Vagina (tissue), 2 donors: ENCODE data around the gene FAM200B.

Experiments used
- POLR2A ChIP-seq, 2 donors: fragments of 450-650 bp; IDR thresholded peaks; one replicate each; pipeline ENCODE4 v1.6.1; 2017; ENCODE audit warnings: antibody characterized with exemption in 2 of 2, mild to moderate bottlenecking in 2 of 2, moderate library complexity in 2 of 2
- POLR2AphosphoS5 ChIP-seq, 2 donors: sonication (generic); formaldehyde crosslinking; IDR thresholded peaks; one replicate each; pipeline ENCODE4 v1.9.0; 2017; ENCODE audit warnings: antibody characterized with exemption in 2 of 2, mild to moderate bottlenecking in 2 of 2, low read depth in 1 of 2; ENCODE audit not compliant: insufficient read depth in 1 of 2
- TF ChIP-seq, protein P1 (sequence below), 3 experiments: fragments of 450-650 bp in 2 of 3; fragments of 200-600 bp in 1 of 3; sonication (generic) in 1 of 3; IDR thresholded peaks; one replicate each; pipeline ENCODE4 v1.5.1; 2017 to 2019; ENCODE audit warnings: antibody characterized with exemption in 3 of 3, mild to moderate bottlenecking in 2 of 3, moderate library complexity in 2 of 3

GRCh38 chr4:15676899-15677298, 4.7 kb upstream of the FAM200B start:
- TF ChIP-seq POLR2A (IDR thresholded peaks at IDR 0.05) (no peak), POLR2AphosphoS5 (IDR thresholded peaks at IDR 0.05; ENCODE audit: insufficient read depth in 1 of 2, low read depth in 1 of 2) (no peak)
- TF ChIP-seq, protein P1, sequence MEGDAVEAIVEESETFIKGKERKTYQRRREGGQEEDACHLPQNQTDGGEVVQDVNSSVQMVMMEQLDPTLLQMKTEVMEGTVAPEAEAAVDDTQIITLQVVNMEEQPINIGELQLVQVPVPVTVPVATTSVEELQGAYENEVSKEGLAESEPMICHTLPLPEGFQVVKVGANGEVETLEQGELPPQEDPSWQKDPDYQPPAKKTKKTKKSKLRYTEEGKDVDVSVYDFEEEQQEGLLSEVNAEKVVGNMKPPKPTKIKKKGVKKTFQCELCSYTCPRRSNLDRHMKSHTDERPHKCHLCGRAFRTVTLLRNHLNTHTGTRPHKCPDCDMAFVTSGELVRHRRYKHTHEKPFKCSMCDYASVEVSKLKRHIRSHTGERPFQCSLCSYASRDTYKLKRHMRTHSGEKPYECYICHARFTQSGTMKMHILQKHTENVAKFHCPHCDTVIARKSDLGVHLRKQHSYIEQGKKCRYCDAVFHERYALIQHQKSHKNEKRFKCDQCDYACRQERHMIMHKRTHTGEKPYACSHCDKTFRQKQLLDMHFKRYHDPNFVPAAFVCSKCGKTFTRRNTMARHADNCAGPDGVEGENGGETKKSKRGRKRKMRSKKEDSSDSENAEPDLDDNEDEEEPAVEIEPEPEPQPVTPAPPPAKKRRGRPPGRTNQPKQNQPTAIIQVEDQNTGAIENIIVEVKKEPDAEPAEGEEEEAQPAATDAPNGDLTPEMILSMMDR (IDR thresholded peaks at IDR 0.05) = no peak
